Measurements from ENCODE around the gene CAMKK2. TPM values are rescaled to one million over a fixed set of nuclear protein-coding genes. Genes with fewer than 3 reads are reported as not detected.

The CAMKK2 gene
- total RNA-seq, 2 donors from 2014 or later, result 22.2 to 25.3 TPM

GRCh38 chr12:121295116-121295745, 1.3 kb downstream of the CAMKK2 start:
- Mint-ChIP-seq H3K27ac (no peak overlapping the region), H3K4me3 (peak overlapping the region; percentile 91 to 93), H3K27me3 (ENCODE audit: low read depth) (no peaks in the 10 kb centered on the region), H3K36me3 (ENCODE audit: insufficient read depth in 2 of 2) (peaks cover 2 to 8% of the 10 kb centered on the region in 2 donors), H3K9me3 (no peaks in the 10 kb centered on the region), H3K4me1 (ENCODE audit: low read depth) (peaks cover 46% of the 10 kb centered on the region)
- DNase-seq, result peak in 1 of 2 donors; percentile 4
- no peak for ATAC-seq (replicated peaks in 1 of 2)

- no peak overlapping the region for H3K27ac Mint-ChIP-seq
- H3K27me3 Mint-ChIP-seq (ENCODE audit: low read depth), result no peaks in the 10 kb centered on the region
- H3K4me1 Mint-ChIP-seq (ENCODE audit: low read depth), result peaks cover 46% of the 10 kb centered on the region
- DNase-seq, result no peak
- no peaks in the 10 kb centered on the region for H3K9me3 Mint-ChIP-seq
- H3K4me3 Mint-ChIP-seq, result no peak overlapping the region
- no peak for ATAC-seq (replicated peaks in 1 of 2)
- H3K36me3 Mint-ChIP-seq (ENCODE audit: insufficient read depth in 2 of 2), result peaks cover 2 to 8% of the 10 kb centered on the region in 2 donors
Observed at GRCh38 chr12:121294151-121294889, 2.2 kb downstream of the CAMKK2 start.

GRCh38 chr12:121293603-121294002, 2.9 kb downstream of the CAMKK2 start:
- no peak for ATAC-seq (replicated peaks in 1 of 2)
- peaks cover 46% of the 10 kb centered on the region for H3K4me1 Mint-ChIP-seq (ENCODE audit: low read depth)
- DNase-seq, result no peak
- H3K4me3 Mint-ChIP-seq, result no peak overlapping the region
- H3K27ac Mint-ChIP-seq, result no peak overlapping the region
- no peaks in the 10 kb centered on the region for H3K27me3 Mint-ChIP-seq (ENCODE audit: low read depth)
- peaks cover 2 to 8% of the 10 kb centered on the region in 2 donors for H3K36me3 Mint-ChIP-seq (ENCODE audit: insufficient read depth in 2 of 2)
- no peaks in the 10 kb centered on the region for H3K9me3 Mint-ChIP-seq

- Mint-ChIP-seq H3K27ac (no peak overlapping the region), H3K9me3 (no peaks in the 10 kb centered on the region), H3K27me3 (ENCODE audit: low read depth) (no peaks in the 10 kb centered on the region), H3K4me3 (no peak overlapping the region), H3K36me3 (ENCODE audit: insufficient read depth in 2 of 2) (peaks cover 0 to 7% of the 10 kb centered on the region in 2 donors), H3K4me1 (ENCODE audit: low read depth) (peaks cover 32% of the 10 kb centered on the region)
- no peak for DNase-seq
- no peak for ATAC-seq (replicated peaks in 1 of 2)
Observed at GRCh38 chr12:121290410-121290809, 6.1 kb downstream of the CAMKK2 start.

GRCh38 chr12:121289962-121290361, 6.5 kb downstream of the CAMKK2 start:
- no peak overlapping the region for H3K4me3 Mint-ChIP-seq

GRCh38 chr12:121288986-121289385, 7.5 kb downstream of the CAMKK2 start:
- H3K36me3 Mint-ChIP-seq (ENCODE audit: insufficient read depth in 2 of 2), result peaks cover 0 to 9% of the 10 kb centered on the region in 2 donors
- peaks cover 20% of the 10 kb centered on the region for H3K4me1 Mint-ChIP-seq (ENCODE audit: low read depth)
- no peak overlapping the region for H3K27ac Mint-ChIP-seq

More at GRCh38 chr12:121289962-121290361, 6.5 kb downstream of the CAMKK2 start:
- ATAC-seq (replicated peaks in 1 of 2), result no peak
- no peaks in the 10 kb centered on the region for H3K27me3 Mint-ChIP-seq (ENCODE audit: low read depth)
- peaks cover 0 to 7% of the 10 kb centered on the region in 2 donors for H3K36me3 Mint-ChIP-seq (ENCODE audit: insufficient read depth in 2 of 2)
- H3K27ac Mint-ChIP-seq, result peak overlapping the region; percentile 60
- DNase-seq, result no peak
- H3K9me3 Mint-ChIP-seq, result no peaks in the 10 kb centered on the region
- peaks cover 28% of the 10 kb centered on the region for H3K4me1 Mint-ChIP-seq (ENCODE audit: low read depth)

GRCh38 chr12:121288158-121288845, 8.2 kb downstream of the CAMKK2 start:
- DNase-seq, result no peak
- Mint-ChIP-seq H3K4me1 (ENCODE audit: low read depth) (peaks cover 14% of the 10 kb centered on the region), H3K4me3 (no peak overlapping the region), H3K36me3 (ENCODE audit: insufficient read depth in 2 of 2) (peaks cover 0 to 9% of the 10 kb centered on the region in 2 donors), H3K9me3 (no peaks in the 10 kb centered on the region), H3K27ac (no peak overlapping the region), H3K27me3 (ENCODE audit: low read depth) (no peaks in the 10 kb centered on the region)
- no peak for ATAC-seq (replicated peaks in 1 of 2)

More at GRCh38 chr12:121288986-121289385, 7.5 kb downstream of the CAMKK2 start:
- no peaks in the 10 kb centered on the region for H3K27me3 Mint-ChIP-seq (ENCODE audit: low read depth)
- DNase-seq, result no peak
- no peak overlapping the region for H3K4me3 Mint-ChIP-seq
- ATAC-seq (replicated peaks in 1 of 2), result no peak
- no peaks in the 10 kb centered on the region for H3K9me3 Mint-ChIP-seq

- DNase-seq, result no peak
- no peak overlapping the region for H3K27ac Mint-ChIP-seq
- peaks cover 9% of the 10 kb centered on the region for H3K4me1 Mint-ChIP-seq (ENCODE audit: low read depth)
- H3K4me3 Mint-ChIP-seq, result no peak overlapping the region
- no peaks in the 10 kb centered on the region for H3K9me3 Mint-ChIP-seq
- H3K27me3 Mint-ChIP-seq (ENCODE audit: low read depth), result no peaks in the 10 kb centered on the region
- ATAC-seq (replicated peaks in 1 of 2), result no peak
- H3K36me3 Mint-ChIP-seq (ENCODE audit: insufficient read depth in 2 of 2), result peaks cover 0 to 9% of the 10 kb centered on the region in 2 donors
Observed at GRCh38 chr12:121287267-121287954, 9.1 kb downstream of the CAMKK2 start.

GRCh38 chr12:121285856-121286255, 10.7 kb downstream of the CAMKK2 start:
- no peak for ATAC-seq (replicated peaks in 1 of 2)
- H3K27ac Mint-ChIP-seq, result no peak overlapping the region

GRCh38 chr12:121284551-121285390, 11.7 kb downstream of the CAMKK2 start:
- ATAC-seq (replicated peaks in 1 of 2) (no peak), DNase-seq (no peak)
- no peaks in the 10 kb centered on the region for H3K27me3 Mint-ChIP-seq (ENCODE audit: low read depth)
- H3K36me3 Mint-ChIP-seq (ENCODE audit: insufficient read depth in 2 of 2), result peaks cover 0 to 3% of the 10 kb centered on the region in 2 donors
- H3K4me1 Mint-ChIP-seq (ENCODE audit: low read depth), result no peaks in the 10 kb centered on the region
- H3K9me3 Mint-ChIP-seq, result no peaks in the 10 kb centered on the region
- H3K27ac Mint-ChIP-seq, result no peak overlapping the region
- no peak overlapping the region for H3K4me3 Mint-ChIP-seq

More at GRCh38 chr12:121285856-121286255, 10.7 kb downstream of the CAMKK2 start:
- Mint-ChIP-seq H3K36me3 (ENCODE audit: insufficient read depth in 2 of 2) (peaks cover 0 to 3% of the 10 kb centered on the region in 2 donors), H3K9me3 (no peaks in the 10 kb centered on the region), H3K27me3 (ENCODE audit: low read depth) (no peaks in the 10 kb centered on the region), H3K4me3 (no peak overlapping the region), H3K4me1 (ENCODE audit: low read depth) (no peaks in the 10 kb centered on the region)
- no peak for DNase-seq

GRCh38 chr12:121283841-121284240, 12.7 kb downstream of the CAMKK2 start:
- Mint-ChIP-seq H3K27ac (no peak overlapping the region), H3K4me1 (ENCODE audit: low read depth) (no peaks in the 10 kb centered on the region), H3K27me3 (ENCODE audit: low read depth) (no peaks in the 10 kb centered on the region), H3K36me3 (ENCODE audit: insufficient read depth in 2 of 2) (peaks cover 0 to 3% of the 10 kb centered on the region in 2 donors), H3K9me3 (no peaks in the 10 kb centered on the region), H3K4me3 (no peak overlapping the region)
- ATAC-seq (replicated peaks in 1 of 2) (no peak), DNase-seq (no peak)

GRCh38 chr12:121283388-121283787, 13.1 kb downstream of the CAMKK2 start:
- no peaks in the 10 kb centered on the region for H3K27me3 Mint-ChIP-seq (ENCODE audit: low read depth)
- DNase-seq (no peak), ATAC-seq (replicated peaks in 1 of 2) (no peak)
- peaks cover 0 to 3% of the 10 kb centered on the region in 2 donors for H3K36me3 Mint-ChIP-seq (ENCODE audit: insufficient read depth in 2 of 2)
- H3K9me3 Mint-ChIP-seq, result no peaks in the 10 kb centered on the region
- H3K4me3 Mint-ChIP-seq, result no peak overlapping the region
- H3K27ac Mint-ChIP-seq, result no peak overlapping the region
- H3K4me1 Mint-ChIP-seq (ENCODE audit: low read depth), result no peaks in the 10 kb centered on the region
